Measurements from ENCODE around the gene GJB5. TPM values are rescaled to one million over a fixed set of nuclear protein-coding genes. Genes with fewer than 3 reads are reported as not detected.
"Not testable (repeated sequence)": the region's sequence is repeated elsewhere in the genome, so short reads cannot be mapped to it uniquely, and the experiment has no call there.

GJB5 gene
- total RNA-seq, 1 donor from 2014 or later, result not detected

DNA sequence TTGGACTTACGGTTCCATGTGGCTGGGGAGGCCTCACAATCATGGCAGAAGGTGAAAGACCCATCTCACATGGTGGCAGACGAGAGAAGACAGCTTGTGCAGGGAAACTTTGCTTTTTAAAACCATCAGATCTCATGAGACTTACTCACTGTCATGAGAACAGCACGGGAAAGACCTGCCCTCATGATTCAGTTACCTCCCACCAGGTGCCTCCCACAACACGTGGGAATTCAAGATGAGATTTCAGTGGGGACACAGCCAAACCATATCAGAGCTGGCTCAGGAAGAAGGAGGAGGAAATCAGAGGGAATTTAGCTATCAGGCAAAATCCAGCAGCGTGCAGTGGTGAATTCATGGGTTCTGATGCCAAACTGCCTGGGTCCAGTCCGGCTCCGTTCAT, 22.0 kb upstream of the GJB5 start:
- H3K27me3 Mint-ChIP-seq; H3K27ac Mint-ChIP-seq; DNase-seq; H3K36me3 Mint-ChIP-seq (ENCODE audit: low read depth); H3K4me3 Mint-ChIP-seq; H3K9me3 Mint-ChIP-seq; H3K4me1 Mint-ChIP-seq; intact Hi-C loops (cut with micrococcal nuclease): not testable (repeated sequence)

DNA sequence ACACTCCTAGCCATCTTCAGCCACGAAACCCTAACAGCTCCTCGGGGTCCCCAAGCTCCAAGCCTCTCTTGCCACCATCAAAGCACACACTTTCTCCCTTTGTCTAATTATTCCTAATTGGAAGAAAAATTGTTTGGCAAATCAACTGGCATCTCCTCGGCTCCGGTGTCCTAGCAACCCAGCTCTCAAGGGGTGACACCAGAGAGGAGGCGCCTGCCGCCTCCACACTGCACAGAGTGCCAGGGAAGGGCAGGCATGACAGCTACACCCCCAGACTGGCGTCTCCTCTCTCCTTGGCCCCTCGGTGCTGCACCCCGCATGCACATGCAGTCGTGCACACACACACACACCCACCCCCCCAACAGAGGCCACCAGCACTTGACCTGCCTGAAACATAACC, 18.2 kb upstream of the GJB5 start:
- Mint-ChIP-seq H3K4me3 (no peak overlapping the region), H3K36me3 (ENCODE audit: low read depth) (no peaks in the 10 kb centered on the region), H3K27ac (no peak overlapping the region), H3K27me3 (no peaks in the 10 kb centered on the region), H3K4me1 (no peaks in the 10 kb centered on the region), H3K9me3 (no peaks in the 10 kb centered on the region)
- intact Hi-C loops (cut with micrococcal nuclease), result no loop called here
- no peak for DNase-seq

DNA sequence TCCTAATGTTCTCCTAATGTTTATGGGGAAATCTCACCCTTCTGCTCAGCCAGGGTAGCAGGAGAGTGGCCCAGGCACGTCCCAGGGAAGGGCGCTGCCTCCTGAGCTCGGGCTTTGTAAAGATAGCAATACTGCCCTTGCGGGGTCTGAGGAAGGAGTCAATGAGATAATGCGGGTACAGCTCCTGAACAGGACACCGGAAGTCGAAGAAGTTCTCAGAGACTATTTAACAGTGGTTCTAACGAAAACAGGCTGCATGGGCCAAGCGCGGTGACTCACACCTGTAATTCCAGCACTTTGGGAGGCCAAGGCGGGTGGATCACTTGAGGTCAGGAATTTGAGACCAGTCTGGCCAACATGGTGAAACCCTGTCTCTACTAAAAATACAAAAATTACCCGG, 17.6 kb upstream of the GJB5 start:
- H3K4me3 Mint-ChIP-seq; H3K4me1 Mint-ChIP-seq; H3K36me3 Mint-ChIP-seq (ENCODE audit: low read depth); H3K27ac Mint-ChIP-seq; H3K27me3 Mint-ChIP-seq; intact Hi-C loops (cut with micrococcal nuclease); DNase-seq; H3K9me3 Mint-ChIP-seq: not testable (repeated sequence)

DNA sequence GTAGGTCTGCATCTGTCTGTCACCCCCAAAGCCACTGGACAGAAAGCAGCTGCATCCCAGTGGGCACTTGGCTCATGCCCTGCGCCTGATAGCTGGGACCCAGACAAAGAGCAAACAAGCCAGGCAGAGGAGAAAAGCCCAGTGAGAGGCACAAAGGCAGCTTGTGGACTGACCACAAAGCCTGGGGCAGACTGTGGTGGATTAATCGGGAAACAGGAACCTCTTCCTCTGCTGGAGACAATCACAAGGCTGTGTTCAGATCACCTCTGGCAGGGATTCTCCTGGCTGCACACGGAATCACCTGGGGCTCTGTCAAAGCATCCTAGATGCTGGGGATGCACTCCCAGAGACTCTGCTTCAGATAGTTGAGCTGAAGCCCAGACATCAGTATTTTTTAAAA, 15.2 kb upstream of the GJB5 start:
- Mint-ChIP-seq H3K27me3 (peaks cover 1% of the 10 kb centered on the region), H3K27ac (no peak overlapping the region), H3K4me3 (no peak overlapping the region), H3K9me3 (no peaks in the 10 kb centered on the region), H3K36me3 (ENCODE audit: low read depth) (no peaks in the 10 kb centered on the region), H3K4me1 (no peaks in the 10 kb centered on the region)
- no peak for DNase-seq
- intact Hi-C loops (cut with micrococcal nuclease), result loop anchor here (5.0 kb wide), 1 partner anchor 1107 kb away; no protein-coding TSS in a partner anchor

DNA sequence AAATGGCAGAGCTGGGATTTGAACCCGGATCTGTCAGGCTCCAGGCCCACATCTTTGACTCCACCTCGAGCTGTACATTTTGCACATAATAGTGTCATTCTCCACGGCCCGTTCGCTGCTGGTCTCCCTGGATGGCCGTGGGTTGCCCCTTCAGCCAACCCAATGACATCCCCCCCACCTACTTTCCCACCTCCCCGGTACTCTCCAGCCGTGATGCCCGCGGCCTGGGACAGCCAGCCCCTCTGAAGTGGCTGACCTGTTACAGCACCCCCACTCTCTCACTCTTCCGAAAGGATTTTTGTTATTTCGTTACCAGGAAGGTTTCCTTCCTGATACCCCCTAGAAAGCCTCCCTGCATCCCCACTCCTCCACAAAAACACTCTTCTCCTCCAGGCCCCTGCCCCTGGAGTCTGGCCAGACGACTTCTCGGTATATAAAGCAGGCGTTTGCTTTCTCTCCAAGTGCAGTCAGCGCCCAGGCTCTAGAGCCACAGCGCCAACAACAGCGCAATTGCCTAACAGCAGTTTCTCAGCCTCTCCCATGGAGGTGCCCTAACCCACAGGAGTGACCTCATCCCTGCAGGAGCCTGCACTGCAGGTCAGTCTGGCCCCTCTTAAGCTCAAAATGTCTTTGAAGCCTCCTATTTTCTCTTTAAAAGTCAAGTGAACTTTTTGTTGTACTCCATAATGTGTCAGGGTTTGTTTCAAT, 14.5 kb upstream of the GJB5 start:
- DNase-seq, result no peak
- H3K9me3 Mint-ChIP-seq, result no peaks in the 10 kb centered on the region
- no peaks in the 10 kb centered on the region for H3K36me3 Mint-ChIP-seq (ENCODE audit: low read depth)
- no peak overlapping the region for H3K4me3 Mint-ChIP-seq
- H3K27me3 Mint-ChIP-seq, result peaks cover 1% of the 10 kb centered on the region
- intact Hi-C loops (cut with micrococcal nuclease), result loop anchor here (5.0 kb wide), 1 partner anchor 1108 kb away; no protein-coding TSS in a partner anchor
- no peaks in the 10 kb centered on the region for H3K4me1 Mint-ChIP-seq
- H3K27ac Mint-ChIP-seq, result no peak overlapping the region

DNA sequence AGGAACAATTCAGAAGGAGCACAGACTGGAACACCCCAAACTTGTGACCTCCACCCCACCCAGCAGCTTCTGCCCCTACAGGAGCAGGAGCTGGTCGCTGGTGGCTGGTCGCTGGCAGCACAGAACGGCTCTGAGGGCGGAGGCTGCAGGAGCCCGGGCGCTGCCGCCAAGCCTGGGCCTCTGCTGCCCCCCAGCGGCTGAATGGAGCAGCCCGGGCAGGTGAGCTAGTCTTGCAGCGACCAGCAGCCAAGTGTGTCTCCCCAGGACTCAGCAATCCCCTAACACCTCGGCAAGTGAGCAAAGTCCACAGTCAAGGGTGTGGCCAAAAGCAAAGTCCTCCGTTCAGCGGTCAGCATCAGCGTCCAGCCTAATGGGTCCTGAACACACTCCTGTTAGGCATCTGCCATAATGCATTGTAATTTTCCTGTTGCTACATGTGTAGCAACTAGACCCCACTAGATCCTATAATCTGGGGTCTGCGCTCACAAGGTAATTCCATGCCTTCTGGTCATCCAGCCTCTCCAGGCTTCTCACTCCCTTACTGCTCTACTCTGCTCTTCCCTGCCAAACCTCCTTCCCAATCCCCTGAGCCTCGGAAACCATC, 12.1 kb upstream of the GJB5 start:
- Mint-ChIP-seq H3K4me3 (no peak overlapping the region), H3K27ac (no peak overlapping the region), H3K4me1 (no peaks in the 10 kb centered on the region), H3K27me3 (peaks cover 1% of the 10 kb centered on the region), H3K9me3 (no peaks in the 10 kb centered on the region), H3K36me3 (ENCODE audit: low read depth) (no peaks in the 10 kb centered on the region)
- DNase-seq, result peak; percentile 94
- intact Hi-C loops (cut with micrococcal nuclease), result loop anchor here (2.0 to 5.0 kb wide), 2 partner anchors 276 to 1110 kb away; no protein-coding TSS in a partner anchor

DNA sequence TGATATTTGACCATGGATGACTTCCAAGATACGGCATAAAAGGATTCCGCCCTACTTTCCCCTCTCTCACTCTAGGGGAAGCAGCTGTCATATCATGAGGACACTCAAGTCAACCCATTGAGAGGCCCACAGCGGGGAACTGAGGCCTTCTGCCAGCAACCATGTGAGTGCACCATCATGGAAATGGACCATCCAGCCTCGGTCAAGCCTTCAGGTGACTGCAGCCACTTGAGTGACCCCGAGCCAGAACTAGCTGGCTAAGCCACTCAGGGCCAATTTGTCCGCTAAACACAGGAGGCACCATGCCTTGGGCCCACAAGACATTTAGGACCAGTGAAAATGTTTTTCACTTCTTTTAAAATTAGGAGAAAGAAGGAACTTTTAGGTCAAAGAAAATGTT, 11.1 kb upstream of the GJB5 start:
- peaks cover 1% of the 10 kb centered on the region for H3K27me3 Mint-ChIP-seq
- H3K4me1 Mint-ChIP-seq, result no peaks in the 10 kb centered on the region
- H3K4me3 Mint-ChIP-seq, result no peak overlapping the region
- no peak overlapping the region for H3K27ac Mint-ChIP-seq
- no peaks in the 10 kb centered on the region for H3K9me3 Mint-ChIP-seq
- no peaks in the 10 kb centered on the region for H3K36me3 Mint-ChIP-seq (ENCODE audit: low read depth)
- no peak for DNase-seq
- intact Hi-C loops (cut with micrococcal nuclease), result loop anchor here (2.0 to 5.0 kb wide), 2 partner anchors 277 to 1111 kb away; no protein-coding TSS in a partner anchor

DNA sequence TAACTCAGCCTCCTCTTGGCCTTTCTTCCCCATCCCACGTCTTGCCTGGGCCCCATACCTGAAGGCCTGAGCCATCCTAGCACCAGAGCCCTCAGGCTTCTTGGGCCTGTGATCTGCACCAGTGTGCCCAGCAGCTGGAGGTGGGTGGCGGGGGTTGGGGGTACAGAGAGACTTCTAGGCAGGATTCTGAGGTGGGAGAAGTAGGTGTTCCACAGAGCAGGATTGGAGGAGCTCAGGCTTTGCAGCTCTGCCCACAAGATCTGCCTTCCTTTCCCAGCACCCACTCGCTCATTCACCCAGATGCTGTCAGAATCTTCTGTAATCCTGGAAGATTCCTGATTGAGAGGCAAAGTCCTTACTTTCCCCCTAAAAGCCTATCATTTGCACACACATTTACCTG, 10.0 kb upstream of the GJB5 start:
- H3K36me3 Mint-ChIP-seq (ENCODE audit: low read depth), result no peaks in the 10 kb centered on the region
- no peak for DNase-seq
- no peak overlapping the region for H3K4me3 Mint-ChIP-seq
- H3K27me3 Mint-ChIP-seq, result peaks cover 1% of the 10 kb centered on the region
- no peak overlapping the region for H3K27ac Mint-ChIP-seq
- no peaks in the 10 kb centered on the region for H3K9me3 Mint-ChIP-seq
- intact Hi-C loops (cut with micrococcal nuclease), result loop anchor here (5.0 kb wide), 1 partner anchor 1113 kb away; no protein-coding TSS in a partner anchor
- no peaks in the 10 kb centered on the region for H3K4me1 Mint-ChIP-seq

DNA sequence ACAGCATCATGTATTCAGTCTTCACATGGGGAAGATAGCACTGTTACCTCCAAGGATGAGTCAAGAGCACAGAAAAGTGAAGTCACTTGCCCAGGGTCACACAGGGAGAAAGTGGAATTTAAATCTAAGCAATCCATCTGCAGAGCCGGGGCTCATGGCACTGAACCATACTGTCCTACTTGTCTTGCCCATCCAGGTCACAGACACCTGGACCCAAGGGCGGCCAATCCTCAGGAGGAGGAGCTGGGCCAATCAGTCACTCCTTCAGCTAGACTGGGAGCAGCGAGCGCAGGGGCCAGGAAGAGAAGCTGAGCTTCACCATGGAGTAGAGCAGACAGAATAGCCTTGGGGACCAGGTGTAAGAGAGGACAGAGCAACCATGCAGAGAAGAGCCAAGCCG, 9.2 kb upstream of the GJB5 start:
- H3K27ac Mint-ChIP-seq, result no peak overlapping the region
- H3K9me3 Mint-ChIP-seq, result no peaks in the 10 kb centered on the region
- DNase-seq, result no peak
- peaks cover 1% of the 10 kb centered on the region for H3K27me3 Mint-ChIP-seq
- no peak overlapping the region for H3K4me3 Mint-ChIP-seq
- no peaks in the 10 kb centered on the region for H3K4me1 Mint-ChIP-seq
- intact Hi-C loops (cut with micrococcal nuclease), result no loop called here
- H3K36me3 Mint-ChIP-seq (ENCODE audit: low read depth), result no peaks in the 10 kb centered on the region

DNA sequence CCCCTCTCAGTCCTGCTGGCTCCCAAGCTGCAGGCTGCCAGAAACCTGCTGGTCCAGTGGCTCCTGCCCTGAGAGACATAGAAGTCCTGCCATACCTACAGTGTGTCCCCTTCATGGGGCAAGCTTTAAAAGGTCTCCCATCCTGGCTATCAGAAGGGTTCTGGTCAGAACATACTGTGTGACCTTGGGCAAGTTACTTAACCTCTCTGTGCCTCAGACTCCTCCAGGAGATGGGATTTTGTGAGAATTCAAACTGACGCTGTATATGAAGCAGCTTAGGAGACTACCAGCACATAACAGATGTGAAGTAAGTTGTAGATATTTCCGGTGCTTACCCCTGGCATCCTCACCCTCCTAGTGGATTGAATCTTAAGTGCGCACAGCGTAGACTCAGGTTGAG, 8.7 kb upstream of the GJB5 start:
- H3K27ac Mint-ChIP-seq, result no peak overlapping the region
- no peaks in the 10 kb centered on the region for H3K36me3 Mint-ChIP-seq (ENCODE audit: low read depth)
- DNase-seq, result no peak
- intact Hi-C loops (cut with micrococcal nuclease), result no loop called here
- no peaks in the 10 kb centered on the region for H3K4me1 Mint-ChIP-seq
- H3K9me3 Mint-ChIP-seq, result no peaks in the 10 kb centered on the region
- no peak overlapping the region for H3K4me3 Mint-ChIP-seq
- peaks cover 1% of the 10 kb centered on the region for H3K27me3 Mint-ChIP-seq

DNA sequence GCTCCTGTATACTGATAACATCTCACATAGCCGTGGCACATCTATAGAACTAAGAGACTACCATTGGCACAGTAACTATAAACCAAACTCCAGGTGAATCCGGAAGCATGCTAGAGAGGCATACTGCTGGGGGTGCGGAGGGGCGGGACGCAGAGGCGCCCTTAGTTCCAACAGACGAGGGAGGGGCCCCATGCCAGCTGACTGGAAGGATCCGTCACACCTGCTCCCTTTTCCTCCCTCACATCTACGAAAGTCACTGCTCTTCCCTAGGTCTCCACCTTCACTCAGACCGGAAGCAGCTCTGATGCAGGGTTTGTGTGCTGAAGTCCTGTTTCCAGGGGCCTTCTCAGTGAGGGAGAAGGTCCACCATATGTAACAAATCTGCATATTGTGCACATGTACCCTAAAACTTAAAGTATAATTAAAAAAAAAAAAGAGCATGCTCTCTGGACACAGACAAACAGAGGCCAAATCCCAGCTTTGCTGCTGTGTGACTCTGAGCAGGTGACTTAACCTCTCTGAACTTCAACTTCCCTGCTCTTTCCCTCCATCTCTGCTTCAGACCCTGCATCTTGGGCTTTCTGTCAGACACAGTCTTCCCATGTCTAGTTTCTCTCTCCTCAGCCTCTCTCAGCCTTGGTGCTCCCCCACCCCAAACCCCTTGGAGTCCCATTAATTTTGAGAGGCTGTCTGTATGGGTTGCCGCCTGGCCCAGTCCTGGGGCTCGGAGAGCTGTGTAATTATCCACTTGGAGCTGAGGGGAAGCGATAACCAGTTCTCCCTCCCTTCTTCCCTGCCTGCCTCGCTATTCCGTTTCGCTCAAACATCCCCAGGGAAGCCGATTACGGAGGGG, 7.8 kb upstream of the GJB5 start:
- Mint-ChIP-seq H3K27me3 (peaks cover 1% of the 10 kb centered on the region), H3K9me3 (no peaks in the 10 kb centered on the region), H3K4me1 (no peaks in the 10 kb centered on the region), H3K4me3 (no peak overlapping the region), H3K36me3 (ENCODE audit: low read depth) (no peaks in the 10 kb centered on the region), H3K27ac (no peak overlapping the region)
- no peak for DNase-seq
- intact Hi-C loops (cut with micrococcal nuclease), result no loop called here

DNA sequence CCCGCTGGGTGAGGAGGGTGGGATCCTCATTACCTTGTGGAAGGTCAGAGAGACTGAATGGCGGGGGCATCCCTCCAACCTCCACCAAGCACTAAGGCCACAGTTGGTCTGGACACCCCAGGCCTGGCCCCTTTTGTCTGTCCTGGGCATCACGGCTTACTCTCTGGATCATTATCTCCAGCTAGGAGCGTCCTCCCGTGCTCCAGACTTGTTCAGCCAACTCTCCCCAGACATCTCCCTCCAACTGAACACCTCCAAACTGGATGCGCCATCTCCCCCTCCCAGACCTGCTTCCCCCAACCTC, 7.3 kb upstream of the GJB5 start:
- intact Hi-C loops (cut with micrococcal nuclease), result no loop called here
- no peaks in the 10 kb centered on the region for H3K27me3 Mint-ChIP-seq
- no peak overlapping the region for H3K27ac Mint-ChIP-seq
- H3K36me3 Mint-ChIP-seq (ENCODE audit: low read depth), result no peaks in the 10 kb centered on the region
- no peak overlapping the region for H3K4me3 Mint-ChIP-seq
- H3K4me1 Mint-ChIP-seq, result no peaks in the 10 kb centered on the region
- no peak for DNase-seq
- no peaks in the 10 kb centered on the region for H3K9me3 Mint-ChIP-seq

DNA sequence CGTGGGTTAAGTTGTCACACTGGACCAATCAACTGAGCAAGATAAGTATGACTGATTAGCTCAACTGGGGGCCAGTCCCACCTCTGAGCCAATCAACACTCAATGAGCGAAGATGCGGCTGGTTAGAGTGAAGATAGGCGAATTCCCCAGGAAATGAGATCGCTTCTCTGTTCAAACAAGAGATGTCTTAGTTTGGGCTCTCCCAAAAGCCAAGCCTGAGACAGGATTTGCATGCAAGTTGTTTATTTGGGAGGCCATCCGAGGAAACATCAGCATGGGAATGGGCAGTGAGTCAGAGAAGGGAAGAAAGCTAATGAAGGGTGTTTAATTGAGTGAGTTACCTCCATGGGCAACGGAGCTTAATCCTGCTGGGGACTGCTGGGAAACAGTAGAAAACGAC, 4.9 kb upstream of the GJB5 start:
- DNase-seq, result no peak
- no peak overlapping the region for H3K4me3 Mint-ChIP-seq
- H3K4me1 Mint-ChIP-seq, result no peaks in the 10 kb centered on the region
- intact Hi-C loops (cut with micrococcal nuclease), result no loop called here
- H3K27ac Mint-ChIP-seq, result no peak overlapping the region
- no peaks in the 10 kb centered on the region for H3K27me3 Mint-ChIP-seq
- no peaks in the 10 kb centered on the region for H3K9me3 Mint-ChIP-seq
- H3K36me3 Mint-ChIP-seq (ENCODE audit: low read depth), result no peaks in the 10 kb centered on the region

DNA sequence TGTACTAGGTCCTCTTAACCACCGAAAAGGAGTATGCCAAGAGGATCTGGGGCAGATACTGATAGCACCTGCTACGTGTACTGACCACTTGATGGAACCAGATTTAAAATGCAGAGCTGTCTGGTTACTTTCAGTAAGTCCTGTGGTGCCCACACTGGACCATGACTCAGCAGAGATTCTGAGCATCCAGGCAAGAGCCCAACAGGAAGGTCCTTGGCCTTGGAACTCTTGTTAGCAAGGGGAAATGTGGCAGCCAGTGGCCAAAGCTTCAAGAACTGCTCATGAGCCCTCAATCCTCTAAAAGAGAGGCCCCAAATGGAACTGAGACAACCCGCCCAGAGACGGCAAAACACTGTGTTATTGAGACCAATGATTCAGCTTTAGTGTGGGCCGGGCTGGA, 4.2 kb upstream of the GJB5 start:
- Mint-ChIP-seq H3K27ac (no peak overlapping the region), H3K27me3 (no peaks in the 10 kb centered on the region), H3K36me3 (ENCODE audit: low read depth) (no peaks in the 10 kb centered on the region), H3K4me1 (no peaks in the 10 kb centered on the region), H3K9me3 (no peaks in the 10 kb centered on the region), H3K4me3 (no peak overlapping the region)
- no peak for DNase-seq
- intact Hi-C loops (cut with micrococcal nuclease), result no loop called here
